OCI-LY7 (cell line): ENCODE data around the gene PTCH2.

Source experiments
- EZH2phosphoT487 ChIP-seq: fragments of 200-600 bp; sonication (generic); IDR thresholded peaks from 2 replicates; pipeline ENCODE4 v1.6.1; 2018; ENCODE audit warnings: low read depth, borderline replicate concordance, mild to moderate bottlenecking, mixed run types, antibody characterized with exemption, low read length, moderate library complexity, mixed read lengths
- TF ChIP-seq, protein P1 (sequence below): fragments of 200-600 bp; sonication (generic); conservative IDR thresholded peaks from 2 replicates; pipeline ENCODE4 v1.5.1; 2014; ENCODE audit warnings: mild to moderate bottlenecking, antibody characterized with exemption, low read length, moderate library complexity, mixed read lengths

DNA sequence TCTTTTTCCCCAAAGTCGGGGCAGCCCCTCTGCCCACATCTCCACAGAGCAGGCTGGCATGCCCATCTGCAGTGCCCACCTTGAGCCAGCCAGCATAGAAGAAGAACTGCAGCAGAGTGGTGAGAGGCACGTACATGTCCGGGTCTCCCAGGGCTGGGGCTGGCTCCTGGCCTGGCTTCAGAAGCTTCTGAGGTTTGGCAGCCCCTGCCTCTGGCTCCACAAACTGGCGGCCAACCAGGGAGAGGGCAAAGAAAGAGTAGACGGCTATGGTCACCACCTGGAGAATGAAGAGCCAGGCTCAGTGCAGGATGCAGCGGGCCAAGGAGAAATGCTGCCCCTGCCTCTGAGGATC lies 58.0 kb downstream of the PTCH2 start:
- TF ChIP-seq, protein P1, sequence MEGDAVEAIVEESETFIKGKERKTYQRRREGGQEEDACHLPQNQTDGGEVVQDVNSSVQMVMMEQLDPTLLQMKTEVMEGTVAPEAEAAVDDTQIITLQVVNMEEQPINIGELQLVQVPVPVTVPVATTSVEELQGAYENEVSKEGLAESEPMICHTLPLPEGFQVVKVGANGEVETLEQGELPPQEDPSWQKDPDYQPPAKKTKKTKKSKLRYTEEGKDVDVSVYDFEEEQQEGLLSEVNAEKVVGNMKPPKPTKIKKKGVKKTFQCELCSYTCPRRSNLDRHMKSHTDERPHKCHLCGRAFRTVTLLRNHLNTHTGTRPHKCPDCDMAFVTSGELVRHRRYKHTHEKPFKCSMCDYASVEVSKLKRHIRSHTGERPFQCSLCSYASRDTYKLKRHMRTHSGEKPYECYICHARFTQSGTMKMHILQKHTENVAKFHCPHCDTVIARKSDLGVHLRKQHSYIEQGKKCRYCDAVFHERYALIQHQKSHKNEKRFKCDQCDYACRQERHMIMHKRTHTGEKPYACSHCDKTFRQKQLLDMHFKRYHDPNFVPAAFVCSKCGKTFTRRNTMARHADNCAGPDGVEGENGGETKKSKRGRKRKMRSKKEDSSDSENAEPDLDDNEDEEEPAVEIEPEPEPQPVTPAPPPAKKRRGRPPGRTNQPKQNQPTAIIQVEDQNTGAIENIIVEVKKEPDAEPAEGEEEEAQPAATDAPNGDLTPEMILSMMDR = peak; percentile 3; the same call in 1 of the 2 replicates
- no peak for TF ChIP-seq EZH2phosphoT487
